ENCODE data around the gene ZSCAN9. TPM values are rescaled to one million over a fixed set of nuclear protein-coding genes. Genes with fewer than 3 reads are reported as not detected.

Gene ZSCAN9
- total and polyA plus RNA-seq, 2 of the 13 experiments (the other 11 are each of a cell fraction or from before 2014, with no cell fraction given): 14.6 to 17.8 TPM

DNA sequence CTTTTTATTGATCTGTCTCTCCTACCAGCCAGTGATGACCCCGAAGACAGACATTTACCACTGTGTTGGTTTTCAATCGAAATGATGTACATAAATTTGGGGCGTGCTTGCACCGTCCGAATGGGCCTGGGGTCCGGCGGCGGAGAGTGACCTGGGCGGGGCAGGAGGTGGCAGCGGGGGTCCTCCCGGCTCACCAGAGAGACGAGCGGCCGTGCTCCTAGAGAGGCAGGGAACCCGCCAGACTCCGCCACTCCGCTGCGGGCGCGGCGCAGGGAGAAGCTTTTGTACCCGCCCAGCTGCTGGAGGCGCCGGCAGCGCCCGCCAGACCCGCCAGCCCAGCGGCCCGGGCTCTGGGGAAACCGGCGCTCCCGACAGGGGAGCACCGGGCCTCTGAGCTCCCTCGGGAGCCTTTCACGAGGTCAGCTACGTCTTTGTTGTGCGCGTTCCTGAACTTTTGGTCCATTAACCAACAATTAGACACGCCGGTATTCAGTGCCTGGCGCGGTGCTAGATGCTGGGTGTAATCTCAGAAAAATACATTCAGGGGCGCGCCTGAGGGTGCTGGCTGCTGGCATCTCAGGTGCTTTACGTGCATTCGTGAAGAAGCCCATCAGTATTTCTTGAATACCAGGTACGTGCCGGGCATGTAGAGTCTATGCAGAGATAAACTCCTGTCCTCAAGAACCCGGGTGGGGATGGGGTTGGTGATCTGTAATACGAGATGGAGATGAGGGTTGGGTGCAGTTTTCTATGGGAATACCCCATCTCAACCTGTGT lies 56.4 kb downstream of the ZSCAN9 start, which contains the start of gene PGBD1 (continued):
- TF ChIP-seq ZNF138 (CRISPR knock-in tag; IDR thresholded peaks at IDR 0.05; ENCODE audit: low read depth): no peak
- TF ChIP-seq, protein P1, sequence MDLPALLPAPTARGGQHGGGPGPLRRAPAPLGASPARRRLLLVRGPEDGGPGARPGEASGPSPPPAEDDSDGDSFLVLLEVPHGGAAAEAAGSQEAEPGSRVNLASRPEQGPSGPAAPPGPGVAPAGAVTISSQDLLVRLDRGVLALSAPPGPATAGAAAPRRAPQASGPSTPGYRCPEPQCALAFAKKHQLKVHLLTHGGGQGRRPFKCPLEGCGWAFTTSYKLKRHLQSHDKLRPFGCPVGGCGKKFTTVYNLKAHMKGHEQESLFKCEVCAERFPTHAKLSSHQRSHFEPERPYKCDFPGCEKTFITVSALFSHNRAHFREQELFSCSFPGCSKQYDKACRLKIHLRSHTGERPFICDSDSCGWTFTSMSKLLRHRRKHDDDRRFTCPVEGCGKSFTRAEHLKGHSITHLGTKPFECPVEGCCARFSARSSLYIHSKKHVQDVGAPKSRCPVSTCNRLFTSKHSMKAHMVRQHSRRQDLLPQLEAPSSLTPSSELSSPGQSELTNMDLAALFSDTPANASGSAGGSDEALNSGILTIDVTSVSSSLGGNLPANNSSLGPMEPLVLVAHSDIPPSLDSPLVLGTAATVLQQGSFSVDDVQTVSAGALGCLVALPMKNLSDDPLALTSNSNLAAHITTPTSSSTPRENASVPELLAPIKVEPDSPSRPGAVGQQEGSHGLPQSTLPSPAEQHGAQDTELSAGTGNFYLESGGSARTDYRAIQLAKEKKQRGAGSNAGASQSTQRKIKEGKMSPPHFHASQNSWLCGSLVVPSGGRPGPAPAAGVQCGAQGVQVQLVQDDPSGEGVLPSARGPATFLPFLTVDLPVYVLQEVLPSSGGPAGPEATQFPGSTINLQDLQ (CRISPR knock-in tag; IDR thresholded peaks at IDR 0.05): no peak
- no peak for TF ChIP-seq ZFP62 (CRISPR knock-in tag; IDR thresholded peaks at IDR 0.05)
- TF ChIP-seq TBP (CRISPR knock-in tag; IDR thresholded peaks at IDR 0.05): no peak
- peak; percentile 84 for TF ChIP-seq TBX2 (CRISPR knock-in tag; IDR thresholded peaks at IDR 0.05; ENCODE audit: borderline replicate concordance)
- no peak for TF ChIP-seq PAF1 (CRISPR knock-in tag; IDR thresholded peaks at IDR 0.05)
- TF ChIP-seq EP300 (IDR thresholded peaks at IDR 0.05; ENCODE audit: low read depth in 2 of 2, low read length in 2 of 2): peak in 1 of 2 experiments; percentile 5; a peak in 1 of 4 replicates
- no peak for TF ChIP-seq EP300 (CRISPR knock-in tag; IDR thresholded peaks at IDR 0.05; ENCODE audit: borderline replicate concordance)
- TF ChIP-seq ZSCAN30 (CRISPR knock-in tag; IDR thresholded peaks at IDR 0.05): no peak
- TF ChIP-seq, protein P2, sequence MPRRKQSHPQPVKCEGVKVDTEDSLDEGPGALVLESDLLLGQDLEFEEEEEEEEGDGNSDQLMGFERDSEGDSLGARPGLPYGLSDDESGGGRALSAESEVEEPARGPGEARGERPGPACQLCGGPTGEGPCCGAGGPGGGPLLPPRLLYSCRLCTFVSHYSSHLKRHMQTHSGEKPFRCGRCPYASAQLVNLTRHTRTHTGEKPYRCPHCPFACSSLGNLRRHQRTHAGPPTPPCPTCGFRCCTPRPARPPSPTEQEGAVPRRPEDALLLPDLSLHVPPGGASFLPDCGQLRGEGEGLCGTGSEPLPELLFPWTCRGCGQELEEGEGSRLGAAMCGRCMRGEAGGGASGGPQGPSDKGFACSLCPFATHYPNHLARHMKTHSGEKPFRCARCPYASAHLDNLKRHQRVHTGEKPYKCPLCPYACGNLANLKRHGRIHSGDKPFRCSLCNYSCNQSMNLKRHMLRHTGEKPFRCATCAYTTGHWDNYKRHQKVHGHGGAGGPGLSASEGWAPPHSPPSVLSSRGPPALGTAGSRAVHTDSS (CRISPR knock-in tag; conservative IDR thresholded peaks at IDR 0.05): no peak
- no peak for TF ChIP-seq ARNT2 (CRISPR knock-in tag; IDR thresholded peaks at IDR 0.05; ENCODE audit: low read depth)
- peak; percentile 95 for TF ChIP-seq KAT8 (CRISPR knock-in tag; IDR thresholded peaks at IDR 0.05)
- no peak for TF ChIP-seq SOX13 (IDR thresholded peaks at IDR 0.05)
- peak in 1 of 2 experiments; percentile 48; a peak in 1 of 4 replicates for TF ChIP-seq SOX13 (CRISPR knock-in tag; conservative IDR thresholded peaks at IDR 0.05 in 1 of 2, IDR thresholded peaks at IDR 0.05 in 1 of 2)
- TF ChIP-seq, protein P3, sequence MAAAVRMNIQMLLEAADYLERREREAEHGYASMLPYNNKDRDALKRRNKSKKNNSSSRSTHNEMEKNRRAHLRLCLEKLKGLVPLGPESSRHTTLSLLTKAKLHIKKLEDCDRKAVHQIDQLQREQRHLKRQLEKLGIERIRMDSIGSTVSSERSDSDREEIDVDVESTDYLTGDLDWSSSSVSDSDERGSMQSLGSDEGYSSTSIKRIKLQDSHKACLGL (CRISPR knock-in tag; IDR thresholded peaks at IDR 0.05): peak; percentile 45; the same call in 1 of the 2 replicates
- TF ChIP-seq, protein P4, sequence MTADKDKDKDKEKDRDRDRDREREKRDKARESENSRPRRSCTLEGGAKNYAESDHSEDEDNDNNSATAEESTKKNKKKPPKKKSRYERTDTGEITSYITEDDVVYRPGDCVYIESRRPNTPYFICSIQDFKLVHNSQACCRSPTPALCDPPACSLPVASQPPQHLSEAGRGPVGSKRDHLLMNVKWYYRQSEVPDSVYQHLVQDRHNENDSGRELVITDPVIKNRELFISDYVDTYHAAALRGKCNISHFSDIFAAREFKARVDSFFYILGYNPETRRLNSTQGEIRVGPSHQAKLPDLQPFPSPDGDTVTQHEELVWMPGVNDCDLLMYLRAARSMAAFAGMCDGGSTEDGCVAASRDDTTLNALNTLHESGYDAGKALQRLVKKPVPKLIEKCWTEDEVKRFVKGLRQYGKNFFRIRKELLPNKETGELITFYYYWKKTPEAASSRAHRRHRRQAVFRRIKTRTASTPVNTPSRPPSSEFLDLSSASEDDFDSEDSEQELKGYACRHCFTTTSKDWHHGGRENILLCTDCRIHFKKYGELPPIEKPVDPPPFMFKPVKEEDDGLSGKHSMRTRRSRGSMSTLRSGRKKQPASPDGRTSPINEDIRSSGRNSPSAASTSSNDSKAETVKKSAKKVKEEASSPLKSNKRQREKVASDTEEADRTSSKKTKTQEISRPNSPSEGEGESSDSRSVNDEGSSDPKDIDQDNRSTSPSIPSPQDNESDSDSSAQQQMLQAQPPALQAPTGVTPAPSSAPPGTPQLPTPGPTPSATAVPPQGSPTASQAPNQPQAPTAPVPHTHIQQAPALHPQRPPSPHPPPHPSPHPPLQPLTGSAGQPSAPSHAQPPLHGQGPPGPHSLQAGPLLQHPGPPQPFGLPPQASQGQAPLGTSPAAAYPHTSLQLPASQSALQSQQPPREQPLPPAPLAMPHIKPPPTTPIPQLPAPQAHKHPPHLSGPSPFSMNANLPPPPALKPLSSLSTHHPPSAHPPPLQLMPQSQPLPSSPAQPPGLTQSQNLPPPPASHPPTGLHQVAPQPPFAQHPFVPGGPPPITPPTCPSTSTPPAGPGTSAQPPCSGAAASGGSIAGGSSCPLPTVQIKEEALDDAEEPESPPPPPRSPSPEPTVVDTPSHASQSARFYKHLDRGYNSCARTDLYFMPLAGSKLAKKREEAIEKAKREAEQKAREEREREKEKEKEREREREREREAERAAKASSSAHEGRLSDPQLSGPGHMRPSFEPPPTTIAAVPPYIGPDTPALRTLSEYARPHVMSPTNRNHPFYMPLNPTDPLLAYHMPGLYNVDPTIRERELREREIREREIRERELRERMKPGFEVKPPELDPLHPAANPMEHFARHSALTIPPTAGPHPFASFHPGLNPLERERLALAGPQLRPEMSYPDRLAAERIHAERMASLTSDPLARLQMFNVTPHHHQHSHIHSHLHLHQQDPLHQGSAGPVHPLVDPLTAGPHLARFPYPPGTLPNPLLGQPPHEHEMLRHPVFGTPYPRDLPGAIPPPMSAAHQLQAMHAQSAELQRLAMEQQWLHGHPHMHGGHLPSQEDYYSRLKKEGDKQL (CRISPR knock-in tag; IDR thresholded peaks at IDR 0.05; ENCODE audit: low read depth): no peak
- TF ChIP-seq ZNF530 (CRISPR knock-in tag; IDR thresholded peaks at IDR 0.05; ENCODE audit: low read depth): no peak
